H54 (cell line): ENCODE data around the gene NAA11.
"Not testable (repeated sequence)": the region's sequence is repeated elsewhere in the genome, so short reads cannot be mapped to it uniquely, and the experiment has no call there.

ENCODE experiments used
- DNase-seq: peaks from one replicate; pipeline ENCODE4 v3.0.0; 2011; ENCODE audit warnings: low spot score, mixed read lengths; ENCODE audit not compliant: insufficient read length
- FAIRE-seq: peaks from 3 replicates; lab custom pipeline; 2011; peaks lifted over from hg19 to GRCh38; lab: Jason Lieb, UNC
- POLR2A ChIP-seq: IDR thresholded peaks from 2 replicates; pipeline ENCODE4 v1.6.1; 2011; ENCODE audit warnings: low read depth, mild to moderate bottlenecking, low read length

NAA11 gene

DNA sequence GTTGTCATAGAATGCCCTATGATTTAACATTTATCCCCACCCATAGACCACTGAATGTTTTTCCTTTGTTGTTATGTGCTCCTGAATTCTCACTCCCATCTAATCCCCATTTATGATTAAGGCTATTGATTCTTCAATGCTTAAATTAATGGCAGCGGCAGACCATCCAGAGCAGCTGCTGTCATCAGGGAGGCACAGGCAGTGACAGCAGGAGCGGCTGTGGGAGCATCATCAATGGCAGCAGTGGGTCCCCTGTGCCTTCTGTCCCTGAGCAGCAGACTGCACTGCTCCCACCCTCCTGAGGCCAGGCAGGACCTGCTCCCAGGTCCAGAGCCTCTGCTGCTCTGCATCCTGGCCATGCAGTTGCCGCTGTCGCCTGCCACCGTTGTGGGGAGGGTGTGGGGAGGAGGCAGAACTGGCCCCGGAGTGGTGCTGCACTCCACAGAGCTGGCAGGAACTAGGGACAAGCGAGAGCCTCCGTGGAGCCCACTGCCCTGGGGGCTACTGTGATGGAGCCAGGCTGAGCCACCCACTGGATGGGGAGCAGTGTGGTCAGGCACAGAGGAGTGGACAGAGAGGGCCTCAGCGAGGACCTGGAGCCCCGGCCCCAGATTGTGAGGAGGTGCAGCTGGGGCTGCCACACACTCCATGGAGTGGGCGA lies 29.0 kb downstream of the NAA11 start:
- FAIRE-seq: no peak
- no peak for TF ChIP-seq POLR2A
- DNase-seq: no peak

DNA sequence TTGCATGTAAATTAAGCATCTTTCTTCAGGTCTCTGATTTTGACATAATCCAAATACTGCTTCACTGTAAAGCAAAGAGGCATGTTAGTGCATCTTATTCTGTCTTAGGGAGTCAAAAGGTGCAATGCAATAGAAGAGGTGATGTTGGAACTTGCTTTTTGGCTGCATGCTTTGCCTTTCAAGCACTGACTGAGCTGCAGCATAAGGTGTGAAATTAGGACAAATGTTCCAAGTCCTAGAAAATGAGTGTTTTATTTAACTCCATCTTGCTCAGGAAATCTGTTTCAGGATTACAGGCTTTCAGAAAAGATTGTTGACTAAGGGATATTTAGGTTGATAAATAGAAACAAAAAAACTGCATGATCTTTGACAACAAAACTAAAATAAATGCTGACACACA lies 30.8 kb downstream of the NAA11 start:
- no peak for DNase-seq
- TF ChIP-seq POLR2A: no peak
- FAIRE-seq: no peak

DNA sequence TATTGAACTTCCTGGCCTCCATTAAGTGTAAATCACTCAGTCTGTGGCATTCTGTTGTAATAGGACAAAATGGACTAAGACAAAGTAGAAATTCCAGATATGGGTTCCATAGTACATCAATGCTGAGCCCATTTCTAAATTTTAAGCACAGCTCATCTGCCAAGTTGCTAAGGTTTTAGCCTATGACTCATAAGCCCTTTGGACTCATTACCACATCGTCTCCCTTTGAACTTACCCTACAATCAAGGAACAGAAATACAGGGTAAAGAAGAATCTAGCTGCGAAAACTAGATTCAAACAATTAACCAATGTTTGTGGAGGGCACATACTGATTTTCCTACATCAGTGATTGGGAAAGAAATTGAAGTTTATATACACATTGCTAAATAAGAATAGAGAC lies 31.8 kb downstream of the NAA11 start:
- FAIRE-seq: no peak
- TF ChIP-seq POLR2A: no peak

DNA sequence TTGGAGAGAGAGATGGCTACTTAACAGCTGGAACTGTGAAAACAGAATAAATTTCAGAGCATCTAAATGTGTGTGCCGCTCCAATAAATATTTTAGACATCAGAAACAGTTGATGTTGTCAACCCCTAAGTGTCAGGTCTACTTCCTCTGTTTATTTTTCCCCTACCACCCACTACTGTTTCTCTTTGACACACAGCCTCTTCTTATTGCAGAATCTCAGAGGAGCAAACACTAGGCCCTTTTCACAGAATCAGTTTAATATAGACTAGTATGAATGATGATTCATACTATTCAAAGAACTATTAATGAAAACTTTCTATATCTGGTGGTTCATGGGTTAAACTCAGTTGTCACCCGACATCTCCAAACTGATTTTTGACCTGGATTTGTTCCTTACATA lies 33.9 kb downstream of the NAA11 start:
- FAIRE-seq: no peak
- no peak for TF ChIP-seq POLR2A
- no peak for DNase-seq

More for the DNA sequence above, 31.8 kb downstream of the NAA11 start:
- no peak for DNase-seq

DNA sequence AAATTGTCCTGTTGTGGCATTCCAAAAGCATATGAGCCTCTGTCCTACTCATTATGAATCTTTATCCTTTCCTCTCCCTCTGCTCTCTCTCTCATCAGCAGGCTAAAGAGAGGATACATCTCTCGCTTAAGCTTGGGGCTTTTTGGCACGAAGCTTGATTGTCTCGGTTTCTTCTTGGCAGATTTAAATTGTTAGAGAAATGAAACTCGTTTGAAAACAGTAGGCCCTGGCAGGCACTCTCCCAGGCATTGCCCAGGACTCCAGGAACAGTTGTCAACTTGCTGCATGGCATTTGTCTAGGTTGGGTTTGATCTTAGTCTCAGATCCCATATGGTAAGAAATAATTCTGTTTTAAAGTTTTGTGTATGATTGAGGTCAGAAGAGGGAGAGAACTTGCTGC lies 35.5 kb downstream of the NAA11 start:
- DNase-seq (no peak), FAIRE-seq (no peak)
- TF ChIP-seq POLR2A: no peak

DNA sequence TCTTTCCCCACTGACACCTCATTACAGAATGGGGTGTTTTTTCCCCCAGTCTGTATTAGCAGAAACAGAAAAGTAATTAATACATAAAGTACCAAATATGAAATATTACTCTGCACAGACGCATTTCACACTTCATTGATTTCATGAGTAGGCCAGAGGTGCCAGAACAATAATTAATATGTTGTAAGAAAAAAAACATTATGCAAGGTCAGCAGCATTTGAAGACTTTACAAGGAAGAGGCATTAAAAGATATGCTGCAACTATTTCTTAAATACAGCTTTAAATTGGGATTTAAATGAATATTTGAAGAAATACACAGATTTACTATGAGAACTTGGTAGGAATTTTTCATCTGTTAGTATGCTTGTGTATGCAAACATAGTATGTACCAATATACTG lies 37.7 kb downstream of the NAA11 start:
- no peak for DNase-seq
- TF ChIP-seq POLR2A: no peak
- no peak for FAIRE-seq

DNA sequence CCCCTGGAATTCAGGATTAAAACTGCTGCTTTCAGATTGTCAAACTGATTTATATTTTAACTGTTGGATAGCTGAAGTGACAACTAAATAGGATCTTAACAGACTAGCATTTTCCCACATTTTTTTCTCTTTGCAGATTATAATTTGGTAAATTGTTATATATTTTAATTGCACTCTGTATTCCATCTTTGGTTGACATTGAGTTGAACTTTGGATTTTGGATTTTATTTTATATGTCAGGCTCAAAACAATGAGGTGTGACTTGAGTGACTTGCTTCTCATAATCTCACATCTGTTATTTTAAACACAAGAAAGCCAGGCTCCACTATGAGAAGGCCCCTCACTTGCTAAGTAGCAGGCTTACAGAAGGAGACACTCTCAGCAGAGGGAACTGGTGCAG lies 38.1 kb downstream of the NAA11 start:
- FAIRE-seq (no peak), DNase-seq (no peak)
- no peak for TF ChIP-seq POLR2A

DNA sequence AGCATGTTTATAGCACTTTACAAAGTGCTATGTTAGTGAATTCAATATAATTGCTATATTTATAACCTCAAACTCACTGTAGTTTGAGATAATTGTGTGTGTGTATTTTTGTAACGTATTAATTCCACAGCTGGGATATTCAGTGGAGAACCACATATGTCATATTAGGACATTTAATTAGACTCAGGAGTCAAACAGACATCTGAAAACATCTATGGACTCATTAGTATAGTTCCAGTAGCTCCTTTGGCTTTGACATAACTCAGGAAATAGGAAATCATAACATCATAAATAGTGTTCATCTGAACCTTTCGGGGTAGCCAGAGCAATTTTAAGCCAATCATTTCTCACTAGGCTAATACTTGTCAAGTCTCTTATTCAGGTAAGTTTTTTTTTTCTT lies 38.8 kb downstream of the NAA11 start:
- no peak for FAIRE-seq
- TF ChIP-seq POLR2A: no peak
- DNase-seq: no peak

DNA sequence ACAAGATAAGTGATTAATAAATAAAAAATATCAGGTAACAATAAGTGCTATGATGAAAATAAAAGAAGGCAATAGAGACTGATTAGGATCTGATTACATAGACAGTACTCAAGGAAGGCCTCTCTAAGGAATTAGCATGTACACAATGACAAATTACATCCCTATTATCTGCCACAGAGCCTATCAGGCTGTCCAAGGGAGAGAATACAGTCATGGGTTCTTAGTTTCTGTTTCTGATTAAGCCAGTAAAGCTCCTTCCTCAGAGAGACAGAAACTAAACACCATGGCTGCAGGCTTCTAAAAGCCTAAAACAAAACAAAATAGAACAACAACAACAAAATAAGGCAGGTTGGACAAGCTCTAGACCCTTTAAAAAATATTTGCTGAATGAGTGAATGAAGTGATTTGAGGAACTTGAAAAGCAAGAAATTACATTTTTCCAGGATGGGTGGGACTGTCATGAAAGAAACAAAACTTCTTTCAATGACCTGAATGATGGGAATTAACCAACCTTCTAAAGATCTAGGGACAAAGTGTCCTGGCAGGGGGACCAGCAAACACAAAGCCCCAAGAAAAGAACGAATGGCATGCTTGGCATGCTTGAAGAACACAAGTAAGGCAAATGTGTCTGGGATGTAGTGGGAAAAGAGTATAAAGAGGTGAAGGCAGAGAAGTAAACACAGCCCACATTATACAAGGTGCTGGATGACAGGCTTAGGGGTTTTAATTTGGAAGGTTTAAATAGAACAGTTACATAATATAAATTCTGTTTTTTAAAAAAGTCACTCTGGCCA lies 44.1 kb downstream of the NAA11 start:
- no peak for TF ChIP-seq POLR2A
- no peak for FAIRE-seq
- no peak for DNase-seq

DNA sequence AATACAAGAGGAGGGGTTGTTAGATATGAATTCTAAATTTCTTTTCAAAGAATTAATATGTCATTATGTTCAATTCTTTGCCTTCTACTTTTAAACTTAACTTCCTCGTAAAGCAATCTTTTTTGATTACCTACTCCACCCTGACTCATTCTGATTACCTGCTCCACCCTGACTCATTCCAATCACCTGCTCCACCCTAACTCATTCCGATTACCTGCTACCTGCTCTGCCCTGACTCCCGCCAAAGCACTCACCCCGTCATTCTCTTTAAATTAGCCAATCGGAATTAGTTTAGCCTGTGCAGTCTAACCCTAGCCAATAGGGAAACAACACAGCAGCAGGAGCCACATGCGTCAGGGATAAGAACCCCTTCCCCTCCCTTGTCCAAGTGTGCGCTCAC lies 48.4 kb downstream of the NAA11 start:
- DNase-seq, FAIRE-seq: not testable (repeated sequence)

DNA sequence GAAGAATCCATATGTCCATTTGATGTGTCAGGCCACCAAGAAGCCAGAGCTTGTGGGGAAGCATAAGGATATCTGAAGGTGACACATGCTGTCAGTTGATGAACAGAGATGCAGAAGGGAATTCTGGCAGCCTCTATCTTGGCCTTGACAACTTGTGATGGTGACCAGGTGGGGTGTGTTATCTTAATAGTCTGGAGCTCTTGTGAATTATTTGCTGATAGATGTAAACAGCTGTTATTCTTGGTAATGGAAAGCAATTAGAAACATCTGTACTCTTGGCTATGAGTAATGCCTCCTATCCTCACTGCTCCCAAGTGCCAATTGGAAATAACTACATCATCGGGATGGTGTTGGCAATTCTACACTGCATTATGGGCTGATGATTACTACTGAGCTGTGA lies 51.9 kb downstream of the NAA11 start:
- DNase-seq (no peak), FAIRE-seq (no peak)
- no peak for TF ChIP-seq POLR2A

DNA sequence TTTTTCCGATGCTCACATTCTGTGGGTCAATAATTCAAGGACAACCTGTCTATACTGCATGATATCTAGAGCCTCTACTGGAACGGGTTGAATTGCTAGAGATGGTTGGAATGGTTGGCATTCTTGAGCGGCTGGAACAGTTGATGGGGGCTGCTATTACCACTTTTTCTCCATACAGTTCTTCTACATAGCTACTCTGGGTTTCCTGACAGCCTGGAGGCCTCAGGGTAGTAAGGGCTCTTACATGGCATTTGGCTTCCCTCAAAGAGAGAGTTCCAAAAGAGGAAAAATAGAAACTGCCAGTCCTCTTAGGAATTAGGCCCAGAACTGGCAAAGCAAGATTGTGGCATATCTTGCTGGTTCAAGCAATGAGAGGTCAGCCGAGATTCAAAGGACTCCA lies 53.1 kb downstream of the NAA11 start:
- no peak for FAIRE-seq
- no peak for TF ChIP-seq POLR2A
- DNase-seq: no peak

DNA sequence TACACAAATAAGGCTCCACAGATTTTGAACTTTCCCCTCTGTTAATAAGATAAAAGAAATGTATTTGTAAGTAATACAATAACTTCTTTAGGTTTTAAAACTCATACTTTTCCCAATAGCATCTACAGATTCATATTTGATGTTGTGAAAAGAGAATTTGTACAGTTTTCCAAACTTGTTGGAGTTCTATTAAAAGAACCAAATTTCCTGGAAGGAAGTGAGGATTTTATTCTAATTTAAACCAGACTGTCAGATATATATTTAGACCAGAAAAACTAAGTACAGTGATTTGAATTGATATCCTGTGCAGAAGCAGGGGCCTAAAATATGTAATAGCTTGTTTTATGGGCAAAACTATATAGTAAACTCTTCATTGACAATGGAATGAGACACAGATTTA lies 53.7 kb downstream of the NAA11 start:
- FAIRE-seq (no peak), DNase-seq (no peak)
- no peak for TF ChIP-seq POLR2A

DNA sequence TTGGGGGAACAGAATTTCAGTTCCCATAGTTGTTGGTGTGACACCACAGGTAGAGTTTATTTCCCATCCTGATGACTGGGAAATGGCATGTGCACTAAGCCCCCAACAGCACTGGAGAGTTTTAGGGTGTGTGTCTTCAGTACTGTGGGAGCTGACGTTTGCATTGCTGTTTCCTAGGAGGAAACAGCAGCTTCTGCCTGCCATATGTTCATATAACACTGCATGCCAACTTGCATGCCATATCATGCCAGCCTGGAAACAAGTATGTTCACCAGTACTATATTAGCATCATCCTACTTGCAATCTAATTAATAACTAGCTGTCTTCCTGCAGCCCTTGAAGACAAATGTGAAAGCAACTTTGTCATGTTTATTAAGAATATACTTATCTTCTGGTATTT lies 58.2 kb downstream of the NAA11 start:
- no peak for FAIRE-seq
- TF ChIP-seq POLR2A: no peak
- DNase-seq: no peak
